ENCODE results near the gene SEC61A2. TPM values are rescaled to one million over a fixed set of nuclear protein-coding genes. Genes with fewer than 3 reads are reported as not detected.

The SEC61A2 gene
- total RNA-seq, 2 donors from 2014 or later = 0.66 to 4.2 TPM

DNA sequence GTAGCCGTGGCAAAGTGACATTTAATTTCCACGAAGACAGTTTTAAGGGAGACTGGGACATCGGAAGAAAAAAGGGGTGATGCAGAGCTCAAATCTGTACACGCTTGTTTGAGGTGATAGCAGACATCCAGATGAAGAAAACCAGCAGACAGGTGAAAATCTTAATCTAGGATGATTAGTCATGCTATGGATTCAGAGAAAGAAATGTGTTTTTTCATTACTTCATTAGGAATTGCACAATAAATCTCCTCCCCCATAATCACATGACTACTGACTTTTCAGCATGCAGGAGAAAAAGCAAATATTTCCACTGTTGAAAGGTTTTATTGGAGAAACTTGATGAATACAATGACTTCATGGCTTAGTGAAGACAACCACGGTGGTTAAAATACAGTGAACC, 63.7 kb downstream of the SEC61A2 start:
- TF ChIP-seq POLR2A (IDR thresholded peaks at IDR 0.05) = no peak
- TF ChIP-seq, protein P1, sequence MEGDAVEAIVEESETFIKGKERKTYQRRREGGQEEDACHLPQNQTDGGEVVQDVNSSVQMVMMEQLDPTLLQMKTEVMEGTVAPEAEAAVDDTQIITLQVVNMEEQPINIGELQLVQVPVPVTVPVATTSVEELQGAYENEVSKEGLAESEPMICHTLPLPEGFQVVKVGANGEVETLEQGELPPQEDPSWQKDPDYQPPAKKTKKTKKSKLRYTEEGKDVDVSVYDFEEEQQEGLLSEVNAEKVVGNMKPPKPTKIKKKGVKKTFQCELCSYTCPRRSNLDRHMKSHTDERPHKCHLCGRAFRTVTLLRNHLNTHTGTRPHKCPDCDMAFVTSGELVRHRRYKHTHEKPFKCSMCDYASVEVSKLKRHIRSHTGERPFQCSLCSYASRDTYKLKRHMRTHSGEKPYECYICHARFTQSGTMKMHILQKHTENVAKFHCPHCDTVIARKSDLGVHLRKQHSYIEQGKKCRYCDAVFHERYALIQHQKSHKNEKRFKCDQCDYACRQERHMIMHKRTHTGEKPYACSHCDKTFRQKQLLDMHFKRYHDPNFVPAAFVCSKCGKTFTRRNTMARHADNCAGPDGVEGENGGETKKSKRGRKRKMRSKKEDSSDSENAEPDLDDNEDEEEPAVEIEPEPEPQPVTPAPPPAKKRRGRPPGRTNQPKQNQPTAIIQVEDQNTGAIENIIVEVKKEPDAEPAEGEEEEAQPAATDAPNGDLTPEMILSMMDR (IDR thresholded peaks at IDR 0.05) = no peak
- Histone ChIP-seq H3K36me3 (replicated peaks in 1 of 2; ENCODE audit: insufficient read depth in 1 of 2, low read depth in 2 of 2) (no peaks in the 10 kb centered on the region), H3K9me3 (no peaks in the 10 kb centered on the region), H3K27ac (no peak overlapping the region), H3K27me3 (no peaks in the 10 kb centered on the region), H3K4me1 (peaks cover 22% of the 10 kb centered on the region), H3K4me3 (no peak overlapping the region)
- DNase-seq (no peak), ATAC-seq (no peak)
- intact Hi-C loops (cut with DNase I) = no loop called here
- 81 to 86% methylated on average over 5 of the region's 5 CpGs for WGBS, 2 donors

DNA sequence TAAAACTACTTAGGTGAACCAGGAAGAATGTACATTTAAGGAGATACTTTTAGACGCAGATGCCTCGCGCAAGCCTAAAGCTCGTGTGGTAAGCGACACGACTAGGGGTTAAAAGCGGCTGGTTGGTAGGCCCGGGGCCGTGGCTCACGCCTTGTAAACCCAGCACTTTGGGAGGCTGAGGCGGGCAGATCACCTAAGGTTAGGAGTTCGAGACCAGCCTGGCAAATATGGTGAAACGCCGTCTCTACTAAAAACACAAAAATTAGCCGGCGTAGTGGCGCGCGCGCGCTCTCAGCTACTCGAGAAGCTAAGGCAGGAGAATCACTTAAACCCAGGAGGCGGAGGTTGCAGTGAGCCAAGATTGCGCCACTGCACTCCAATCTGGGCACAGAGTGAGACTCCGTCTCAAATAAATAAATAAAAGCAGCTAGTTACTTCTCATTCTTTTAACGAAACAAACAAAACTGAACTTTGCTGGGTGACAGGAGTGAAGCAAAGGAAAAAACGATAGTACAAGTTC, 65.3 kb downstream of the SEC61A2 start:
- DNase-seq = peak; percentile 16 to 49 (median 34)
- Histone ChIP-seq H3K27ac (peak overlapping the region in 2 of 4 donors; percentile 92), H3K4me1 (peaks cover 22% of the 10 kb centered on the region), H3K9me3 (no peaks in the 10 kb centered on the region), H3K36me3 (replicated peaks in 1 of 2; ENCODE audit: insufficient read depth in 1 of 2, low read depth in 2 of 2) (no peaks in the 10 kb centered on the region), H3K27me3 (no peaks in the 10 kb centered on the region), H3K4me3 (peak overlapping the region; percentile 52 to 93)
- 4 to 7% methylated on average over 27 of the region's 27 CpGs for WGBS, 2 donors
- intact Hi-C loops (cut with DNase I) = no loop called here
- ATAC-seq = peak; percentile 31
- no peak for TF ChIP-seq POLR2A (IDR thresholded peaks at IDR 0.05)
- TF ChIP-seq, protein P1 (IDR thresholded peaks at IDR 0.05) = no peak

DNA sequence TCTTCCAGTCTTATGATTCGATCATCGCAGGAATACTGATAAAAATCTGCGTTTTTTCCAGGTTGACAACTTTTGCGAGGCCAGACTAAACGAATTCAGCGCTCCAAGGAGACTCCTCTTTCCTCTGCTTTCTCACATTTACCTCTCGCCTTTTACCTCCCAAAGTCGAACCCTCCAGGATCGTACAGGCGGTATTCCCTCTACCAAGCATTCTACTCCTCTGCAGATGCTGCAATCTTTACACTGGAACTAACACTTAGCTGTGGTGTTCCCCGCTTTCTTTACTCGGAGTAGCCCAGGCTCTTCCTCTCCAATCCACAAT, 65.8 kb downstream of the SEC61A2 start:
- Histone ChIP-seq H3K4me3 (peak overlapping the region; percentile 52 to 93), H3K9me3 (no peaks in the 10 kb centered on the region), H3K27me3 (no peaks in the 10 kb centered on the region), H3K4me1 (peaks cover 22% of the 10 kb centered on the region), H3K36me3 (replicated peaks in 1 of 2; ENCODE audit: insufficient read depth in 1 of 2, low read depth in 2 of 2) (no peaks in the 10 kb centered on the region), H3K27ac (peak overlapping the region; percentile 68 to 92 (median 81))
- 0 to 1% methylated on average over 12 of the region's 12 CpGs for WGBS, 2 donors
- intact Hi-C loops (cut with DNase I) = no loop called here
- TF ChIP-seq POLR2A (IDR thresholded peaks at IDR 0.05) = no peak
- TF ChIP-seq, protein P1 (IDR thresholded peaks at IDR 0.05) = no peak
- ATAC-seq (no peak), DNase-seq (no peak)

DNA sequence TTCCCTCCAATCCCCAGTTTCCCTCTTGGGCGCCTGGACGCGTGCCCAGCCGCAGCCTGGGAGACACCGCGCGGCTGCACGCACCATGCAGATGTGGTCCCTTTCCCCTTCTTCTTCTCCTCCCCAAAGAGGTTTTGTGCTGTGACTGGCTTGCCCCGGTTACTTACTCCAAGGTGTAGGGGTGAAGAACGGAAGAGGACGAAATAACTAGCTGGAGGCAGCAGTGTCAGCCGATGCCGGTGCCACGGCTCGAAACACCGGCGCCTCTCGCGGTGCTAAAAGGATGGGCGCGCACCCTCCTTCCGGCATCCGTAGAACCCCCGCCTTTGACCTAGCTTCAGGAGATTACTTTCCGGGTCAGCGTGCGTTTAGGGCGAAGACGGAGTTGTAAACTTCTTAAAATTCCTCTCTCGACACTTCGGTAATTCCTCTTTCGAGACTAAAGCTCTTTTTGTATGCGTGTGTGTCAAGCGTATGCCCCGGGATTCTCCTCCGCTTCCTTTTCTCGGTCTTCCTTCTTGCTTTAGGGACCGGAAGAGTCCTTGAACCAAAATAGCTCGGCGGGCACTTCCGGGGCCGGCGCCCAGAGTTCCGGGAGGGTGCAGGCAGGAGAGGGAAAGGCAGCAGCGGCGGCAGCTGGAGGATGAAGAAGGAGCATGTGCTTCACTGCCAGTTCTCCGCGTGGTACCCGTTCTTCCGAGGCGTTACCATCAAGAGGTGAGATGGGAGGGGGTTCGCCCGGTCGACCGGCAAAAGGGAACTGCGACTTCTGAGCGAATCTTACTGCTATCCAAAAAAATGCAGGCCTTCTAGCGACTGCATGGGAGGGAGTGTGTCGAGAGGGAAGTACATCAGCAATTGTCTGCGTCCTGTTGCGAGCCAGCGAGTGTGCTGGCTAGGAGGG, 66.4 kb downstream of the SEC61A2 start, which contains the start of the genes CDC123 and NUDT5:
Gene CDC123 (plus strand): TSS at position 586 of the 904 bp plus-strand sequence. CDS start 58 bp downstream, at position 644.
Gene NUDT5 (minus strand): TSS at position 289 of the 904 bp plus-strand sequence. CDS start 9,600 bp downstream, outside the sequence.
- no peaks in the 10 kb centered on the region for H3K27me3 ChIP-seq
- H3K4me3 ChIP-seq = peak within 1 kb of the TSS; percentile 52 to 93
- H3K36me3 ChIP-seq (replicated peaks in 1 of 2; ENCODE audit: insufficient read depth in 1 of 2, low read depth in 2 of 2) = peaks cover 0 to under 1% of the 10 kb centered on the region in 2 donors
- peak; percentile 78 to 91 (median 86) for DNase-seq
- H3K9me3 ChIP-seq = no peaks in the 10 kb centered on the region
- intact Hi-C loops (cut with DNase I) = no loop called here
- 0% methylated on average over 43 to 62 of the region's 62 CpGs for WGBS, 2 donors
- H3K27ac ChIP-seq = peak within 1 kb of the TSS; percentile 68 to 92 (median 81)
- peak; percentile 96 for ATAC-seq
- TF ChIP-seq, protein P1 (IDR thresholded peaks at IDR 0.05) = peak in 3 of 7 experiments; percentile 5 to 11 (median 9)
- peak in 2 of 3 donors; percentile 62 to 69 for TF ChIP-seq POLR2A (IDR thresholded peaks at IDR 0.05)
- H3K4me1 ChIP-seq = peaks cover 22% of the 10 kb centered on the region

Measured in body of pancreas (tissue), 4 donors.